Middle frontal gyrus (tissue), 1 donor: ENCODE data around the gene SFMBT1.
A peak's percentile ranks its signal among the peaks of the same experiment; 100 is the strongest.

Experiments used
- DNase-seq: peaks from one replicate; pipeline ENCODE4 v3.0.0-alpha.2; 2015; ENCODE audit warnings: low spot score; ENCODE audit errors: extremely low spot score

Gene SFMBT1

GRCh38 chr3:52925405-52926313 lies 120.2 kb downstream of the SFMBT1 start:
- DNase-seq, result no peak

- no peak for DNase-seq
These were observed 121.9 kb downstream of the SFMBT1 start for GRCh38 chr3:52923963-52924362.

GRCh38 chr3:52920841-52921240 lies 125.0 kb downstream of the SFMBT1 start:
- DNase-seq, result no peak

GRCh38 chr3:52917044-52917443 lies 128.8 kb downstream of the SFMBT1 start:
- DNase-seq, result no peak

GRCh38 chr3:52915294-52915693 lies 130.6 kb downstream of the SFMBT1 start:
- no peak for DNase-seq

DNA sequence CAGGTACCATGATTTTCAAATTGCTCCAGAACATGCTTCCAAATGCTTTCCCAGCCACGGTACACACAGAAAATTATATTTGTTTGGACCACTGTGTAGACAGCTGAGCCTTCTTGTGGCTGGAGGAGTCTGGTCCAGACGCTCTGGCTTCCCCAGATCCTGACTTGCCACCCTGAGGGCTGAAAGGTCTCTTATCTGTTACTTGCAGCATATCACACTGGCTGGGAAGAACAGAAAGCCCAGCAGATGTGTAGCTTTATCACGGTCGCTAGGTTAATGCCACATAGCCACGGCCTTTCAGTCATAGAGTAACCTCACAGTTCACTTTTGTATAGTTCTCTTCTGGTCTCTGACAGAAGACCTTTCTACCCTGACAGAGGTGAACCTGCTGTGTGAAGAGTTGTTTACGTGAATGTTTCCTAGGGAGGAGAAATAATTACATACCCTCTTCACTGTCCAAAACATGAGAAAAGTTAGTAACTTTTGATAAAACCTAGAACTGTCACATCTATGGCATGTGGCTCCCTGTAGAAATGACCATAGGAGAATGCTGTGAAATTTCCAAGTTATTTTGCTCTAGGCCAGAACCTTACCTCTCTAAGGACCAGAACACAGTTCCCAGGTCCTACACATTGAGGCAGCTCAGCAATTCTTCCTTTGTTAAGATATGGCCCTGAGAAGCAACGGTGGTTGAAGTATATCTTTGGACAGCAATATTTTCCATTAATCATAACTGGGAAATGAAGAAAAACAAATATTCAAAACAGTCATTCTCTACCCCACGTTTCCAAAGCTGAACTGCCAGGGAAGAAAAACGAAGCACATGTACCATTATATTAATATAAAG lies 132.8 kb downstream of the SFMBT1 start:
- no peak for DNase-seq

GRCh38 chr3:52910823-52911222 lies 135.1 kb downstream of the SFMBT1 start:
- no peak for DNase-seq

GRCh38 chr3:52907497-52907896 lies 138.4 kb downstream of the SFMBT1 start:
- no peak for DNase-seq

GRCh38 chr3:52904552-52904951 lies 141.3 kb downstream of the SFMBT1 start:
- DNase-seq, result no peak

- no peak for DNase-seq
These were observed 141.9 kb downstream of the SFMBT1 start for GRCh38 chr3:52904000-52904399.

DNA sequence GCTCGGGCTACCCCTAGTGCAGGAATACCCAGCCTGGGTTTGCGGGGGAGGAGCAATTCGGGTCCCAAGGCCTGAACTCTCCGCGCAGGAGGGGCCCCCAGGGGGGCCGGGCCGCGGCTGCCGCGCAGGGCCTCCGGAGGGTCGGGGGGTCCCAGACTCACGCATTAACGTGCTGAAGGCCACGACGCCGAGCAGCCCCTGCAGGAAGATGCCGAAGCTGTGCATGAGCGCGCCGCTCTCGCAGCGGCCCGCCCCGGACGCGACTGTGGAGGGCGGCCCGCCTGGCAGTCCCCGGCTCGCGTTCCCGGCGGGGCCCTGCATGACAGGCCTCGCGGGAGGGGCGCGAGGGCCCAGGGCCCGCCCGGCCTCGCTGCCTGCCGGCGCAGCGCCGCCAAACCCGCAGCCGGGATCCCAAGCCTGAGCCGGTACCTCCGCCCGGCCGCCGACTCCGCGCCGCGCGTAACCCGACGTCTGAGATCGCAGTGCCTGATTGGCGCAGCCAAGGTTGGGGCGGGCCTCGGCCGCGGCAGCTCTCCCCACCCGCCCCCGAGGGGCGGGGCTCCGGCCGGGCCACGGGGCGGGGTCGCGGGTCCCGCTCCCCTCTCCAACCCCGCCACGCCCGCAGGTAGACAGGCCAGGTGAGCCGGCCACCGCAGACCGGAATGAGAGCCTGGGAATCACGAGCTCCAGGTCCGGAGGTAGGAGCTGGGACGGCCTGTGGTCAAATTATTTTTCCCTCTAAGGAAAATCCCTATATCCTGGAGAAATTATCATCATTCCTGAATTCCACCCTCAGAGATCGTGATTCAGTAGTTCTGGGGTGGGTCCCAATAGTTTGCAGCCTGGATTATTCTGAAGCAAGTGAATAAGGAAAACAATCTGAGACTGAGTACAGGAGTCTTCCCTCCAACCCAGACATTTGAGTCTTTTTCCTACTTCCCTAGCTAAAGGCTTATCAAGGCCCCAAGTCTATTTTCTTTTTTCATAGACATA lies 148.4 kb downstream of the SFMBT1 start, which contains the start of gene STIMATE:
TSS of gene STIMATE (minus strand) at position 419 of the 993 bp plus-strand sequence. CDS start at position 321, 98 bp downstream.
- DNase-seq, result peak; percentile 88

- DNase-seq, result no peak
These were observed 149.3 kb downstream of the SFMBT1 start for GRCh38 chr3:52896613-52897012.

DNA sequence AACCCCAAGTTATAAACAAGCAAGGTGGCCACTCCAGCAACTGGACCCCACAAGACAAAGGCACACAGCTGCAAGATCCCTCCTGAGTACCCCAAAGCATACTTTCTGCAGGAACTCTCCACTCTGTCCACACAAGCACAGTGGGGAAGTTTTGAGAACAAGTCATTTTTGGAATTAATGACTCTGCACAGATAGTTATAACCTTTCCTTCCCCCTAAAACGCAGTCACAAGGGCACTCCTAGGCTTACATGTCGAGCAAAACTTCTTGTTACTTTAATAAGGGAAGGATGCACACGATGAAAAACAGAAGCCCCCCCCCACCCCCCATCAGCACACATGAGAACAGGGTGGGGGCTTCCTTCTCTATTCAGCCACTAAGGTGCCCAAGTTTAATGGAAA lies 149.7 kb downstream of the SFMBT1 start:
- no peak for DNase-seq

DNA sequence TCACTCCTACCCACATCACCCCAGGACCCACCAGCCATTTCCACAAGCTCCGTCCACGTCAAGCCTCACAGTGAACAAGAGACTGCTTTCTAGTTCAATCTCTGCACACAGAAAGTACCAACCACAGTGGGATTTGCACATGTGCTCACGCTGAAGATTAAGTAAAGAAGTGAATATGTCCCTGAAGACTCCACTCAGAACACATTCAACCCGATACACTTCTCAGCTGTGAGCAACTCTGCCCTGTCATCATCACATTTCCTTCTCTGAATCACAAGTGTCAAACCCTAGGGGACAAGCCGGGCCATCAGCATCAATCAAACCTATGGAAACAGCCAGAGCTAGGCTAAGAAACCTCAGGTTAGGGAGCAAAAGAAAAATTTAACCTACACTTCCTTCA lies 150.5 kb downstream of the SFMBT1 start:
- DNase-seq, result no peak

GRCh38 chr3:52894756-52895155 lies 151.1 kb downstream of the SFMBT1 start:
- no peak for DNase-seq

DNA sequence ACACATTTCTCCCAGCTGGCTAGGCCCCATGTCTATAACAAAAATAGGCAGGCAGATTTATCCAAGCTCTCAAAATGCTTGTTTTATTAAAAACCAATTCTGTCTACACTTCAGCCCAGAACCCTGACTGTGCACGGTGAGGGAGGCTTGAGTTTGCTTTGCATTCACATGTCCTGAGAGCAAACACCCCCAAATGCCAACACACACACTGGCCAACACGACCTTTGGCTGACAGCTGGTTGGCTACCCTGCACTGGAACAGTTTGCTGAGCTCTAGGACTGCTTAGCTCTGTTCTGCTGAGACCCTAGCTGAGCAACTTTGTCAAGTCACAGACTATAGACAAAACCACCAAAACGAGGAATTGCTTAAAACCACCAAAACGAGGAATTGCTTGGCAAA lies 152.2 kb downstream of the SFMBT1 start:
- no peak for DNase-seq

GRCh38 chr3:52892625-52893311 lies 153.1 kb downstream of the SFMBT1 start:
- no peak for DNase-seq

- DNase-seq, result no peak
These were observed 153.6 kb downstream of the SFMBT1 start for GRCh38 chr3:52892290-52892624.

GRCh38 chr3:52891615-52892081 lies 154.2 kb downstream of the SFMBT1 start:
- no peak for DNase-seq

DNA sequence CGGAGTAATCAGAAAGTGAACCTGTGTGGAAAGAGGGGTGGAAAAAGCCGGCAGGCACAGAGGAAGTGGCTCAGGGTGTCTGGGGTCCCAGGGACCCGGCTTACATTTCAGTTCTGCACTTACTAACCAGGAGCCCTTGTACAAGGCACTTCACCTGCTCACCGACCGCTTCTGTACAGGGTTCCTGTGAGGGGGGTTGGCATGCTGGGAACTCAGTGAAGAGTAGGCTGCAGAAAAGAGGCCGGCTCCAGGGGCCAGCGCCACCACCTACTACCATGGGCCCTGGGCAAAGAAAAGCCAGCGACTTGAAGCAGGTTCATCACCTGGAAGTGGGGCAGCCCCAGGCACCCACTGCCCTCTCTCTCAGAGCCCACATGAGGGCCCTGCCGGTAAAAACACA lies 154.7 kb downstream of the SFMBT1 start:
- no peak for DNase-seq
